Omental fat pad (tissue), 4 donors: ENCODE measurements around the gene C15orf61. TPM values are rescaled to one million over a fixed set of nuclear protein-coding genes. Genes with fewer than 3 reads are reported as not detected.

ENCODE experiments used
- ATAC-seq: fragments of 150-250 bp; one replicate; pipeline ENCODE4 v1.9.1; 2016; ENCODE audit warnings: mild to moderate bottlenecking, moderate library complexity; ENCODE audit not compliant: low FRiP score
- DNase-seq: peaks from one replicate; pipeline ENCODE4 v3.0.0-alpha.2; 2019; ENCODE audit warnings: low spot score
- total RNA-seq, 4 donors: library from RNA; depleted of rRNA; stranded (reverse); fragments of >200 nt; gene quantifications; one replicate each; pipeline ENCODE4 v1.1.0, GENCODE V29; 2016
- TF ChIP-seq, protein P1 (sequence below), 3 donors: fragments of 450-650 bp; IDR thresholded peaks; one replicate each; pipeline ENCODE4 v1.5.1; 2016 to 2017; ENCODE audit warnings: antibody characterized with exemption in 3 of 3, mild to moderate bottlenecking in 3 of 3, moderate library complexity in 2 of 3

C15orf61 gene
- total RNA-seq, 4 donors from 2014 or later, result 3.8 to 12.1 (median 6.3) TPM

DNA sequence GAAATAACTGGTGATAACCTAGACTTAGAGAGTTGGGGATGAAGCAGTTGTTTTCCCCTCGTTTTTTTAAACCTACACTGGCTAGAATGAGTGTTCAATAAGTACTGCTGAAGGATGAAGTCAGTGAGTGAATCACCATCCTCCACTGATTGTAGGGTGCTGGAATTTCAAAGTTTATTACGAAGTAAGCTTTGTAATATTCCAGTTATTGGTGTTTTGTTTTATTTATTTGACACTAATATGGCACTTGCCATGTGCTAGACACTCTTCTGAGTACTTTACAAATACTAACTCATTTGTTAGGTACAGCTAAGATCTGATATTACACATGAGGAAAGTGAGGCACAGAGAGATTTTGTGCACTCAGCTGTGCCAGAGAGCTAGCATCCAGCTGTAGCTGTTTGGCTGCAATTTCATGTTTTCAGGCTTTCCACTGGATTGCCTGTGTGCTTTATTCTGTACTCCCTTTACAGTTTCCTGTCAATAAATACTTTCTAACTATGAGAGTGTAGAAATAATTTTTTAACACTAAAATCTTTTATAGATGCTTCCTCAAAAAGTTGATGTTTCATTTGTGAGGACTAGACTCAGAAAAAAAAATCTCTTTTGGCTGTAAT, 27.4 kb downstream of the C15orf61 start:
- ATAC-seq (no peak), DNase-seq (no peak)
- TF ChIP-seq, protein P1, sequence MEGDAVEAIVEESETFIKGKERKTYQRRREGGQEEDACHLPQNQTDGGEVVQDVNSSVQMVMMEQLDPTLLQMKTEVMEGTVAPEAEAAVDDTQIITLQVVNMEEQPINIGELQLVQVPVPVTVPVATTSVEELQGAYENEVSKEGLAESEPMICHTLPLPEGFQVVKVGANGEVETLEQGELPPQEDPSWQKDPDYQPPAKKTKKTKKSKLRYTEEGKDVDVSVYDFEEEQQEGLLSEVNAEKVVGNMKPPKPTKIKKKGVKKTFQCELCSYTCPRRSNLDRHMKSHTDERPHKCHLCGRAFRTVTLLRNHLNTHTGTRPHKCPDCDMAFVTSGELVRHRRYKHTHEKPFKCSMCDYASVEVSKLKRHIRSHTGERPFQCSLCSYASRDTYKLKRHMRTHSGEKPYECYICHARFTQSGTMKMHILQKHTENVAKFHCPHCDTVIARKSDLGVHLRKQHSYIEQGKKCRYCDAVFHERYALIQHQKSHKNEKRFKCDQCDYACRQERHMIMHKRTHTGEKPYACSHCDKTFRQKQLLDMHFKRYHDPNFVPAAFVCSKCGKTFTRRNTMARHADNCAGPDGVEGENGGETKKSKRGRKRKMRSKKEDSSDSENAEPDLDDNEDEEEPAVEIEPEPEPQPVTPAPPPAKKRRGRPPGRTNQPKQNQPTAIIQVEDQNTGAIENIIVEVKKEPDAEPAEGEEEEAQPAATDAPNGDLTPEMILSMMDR (IDR thresholded peaks at IDR 0.05), result no peak

DNA sequence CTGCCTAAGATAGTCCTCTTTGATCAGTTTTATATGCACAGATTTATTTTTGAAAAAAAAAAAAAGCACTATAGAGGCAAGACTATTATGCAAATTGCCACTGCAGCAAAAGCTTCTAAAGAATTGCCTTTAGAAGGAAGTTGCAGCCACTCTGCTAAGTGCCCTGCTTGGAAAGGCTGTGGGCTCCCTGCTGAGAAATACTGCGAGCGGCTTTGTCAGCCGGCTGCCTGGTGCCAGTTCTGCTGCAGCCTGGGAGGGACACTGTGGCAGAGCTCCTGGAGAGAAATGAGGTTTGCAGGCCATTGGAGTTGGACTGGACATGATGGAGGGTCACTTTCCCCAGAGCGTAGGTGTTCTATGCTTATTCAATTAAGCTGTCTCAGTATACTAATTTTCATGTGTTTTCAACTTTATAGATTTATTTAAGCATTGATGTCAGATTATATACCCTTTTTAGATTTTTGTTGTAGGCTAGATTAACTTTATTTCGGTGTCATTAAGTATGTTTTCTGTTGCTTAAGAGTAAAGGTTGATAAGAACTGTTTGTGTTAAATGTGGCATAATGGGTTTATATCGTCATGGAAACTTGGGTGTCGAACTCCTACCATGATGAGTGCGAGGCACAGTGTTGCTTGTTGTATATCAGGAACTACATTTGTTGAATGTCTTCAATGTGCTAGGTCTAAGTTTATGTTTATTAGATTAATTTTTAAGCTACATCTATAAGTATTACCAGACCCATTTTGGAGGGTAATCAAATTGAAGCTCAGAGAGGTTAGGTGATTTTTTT, 28.1 kb downstream of the C15orf61 start:
- TF ChIP-seq, protein P1 (IDR thresholded peaks at IDR 0.05), result no peak
- no peak for ATAC-seq
- DNase-seq, result no peak

DNA sequence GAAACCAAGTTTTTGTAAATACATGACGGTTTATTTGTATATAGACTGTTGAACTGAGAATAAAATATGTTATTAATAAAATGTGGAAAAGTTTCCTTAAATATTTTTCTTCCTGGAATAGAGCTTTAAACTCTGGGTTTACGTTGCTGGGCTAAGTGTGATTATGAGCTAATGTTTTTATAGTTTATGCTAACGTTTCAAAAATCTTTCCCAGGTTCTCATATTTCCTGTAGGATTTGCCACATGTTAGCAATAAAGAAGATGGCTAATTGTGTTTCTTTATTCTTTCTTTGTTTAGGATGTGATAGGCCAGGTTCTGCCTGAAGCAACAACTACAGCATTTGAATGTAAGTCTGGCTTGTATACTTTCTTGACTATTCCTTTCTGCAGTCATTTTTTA, 28.8 kb downstream of the C15orf61 start:
- ATAC-seq, result no peak
- TF ChIP-seq, protein P1 (IDR thresholded peaks at IDR 0.05), result no peak
- no peak for DNase-seq

DNA sequence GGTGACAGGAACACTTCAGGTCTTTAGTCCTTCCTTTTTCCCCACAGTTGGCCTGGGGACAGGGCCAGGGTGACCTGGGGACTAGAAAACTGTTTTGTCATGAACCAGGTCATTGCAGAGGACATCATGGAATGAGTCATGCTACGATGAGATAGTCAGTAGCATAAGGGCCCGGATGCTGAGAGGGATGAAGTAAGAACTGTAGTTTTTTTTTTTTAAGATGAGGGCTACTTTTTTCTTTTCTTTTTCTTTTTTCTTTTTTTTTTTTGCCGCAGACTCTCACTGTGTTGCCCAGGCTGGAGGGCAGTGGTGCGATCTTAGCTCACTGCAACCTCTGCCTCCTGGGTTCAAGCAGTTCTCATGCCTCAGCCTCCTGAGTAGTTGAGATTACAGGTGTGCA, 29.6 kb downstream of the C15orf61 start:
- no peak for ATAC-seq
- TF ChIP-seq, protein P1 (IDR thresholded peaks at IDR 0.05), result no peak
- no peak for DNase-seq

DNA sequence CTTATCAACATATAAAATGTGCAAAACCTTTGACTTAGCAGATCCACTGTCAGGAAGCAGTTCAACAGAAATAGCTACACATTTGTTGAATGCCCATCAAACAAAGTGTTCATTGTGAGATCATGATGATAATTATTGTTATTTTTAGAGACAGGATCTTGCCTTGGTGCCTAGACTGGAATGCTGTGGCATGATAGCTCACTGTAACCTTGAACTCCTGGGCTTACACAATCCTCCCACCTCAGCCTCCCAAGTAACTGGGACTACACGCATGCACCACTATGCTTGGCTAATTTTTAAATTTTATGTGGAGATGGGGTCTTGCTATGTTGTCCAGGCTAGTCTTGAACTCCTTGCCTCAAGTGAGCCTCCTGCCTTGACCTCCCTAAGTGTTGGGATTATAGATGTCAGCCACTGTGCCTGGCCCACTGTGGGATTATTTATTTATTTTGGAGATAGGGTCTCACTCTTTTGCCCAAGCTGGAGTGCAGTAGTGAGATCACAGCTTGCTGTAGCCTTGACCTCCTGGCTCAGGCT, 30.3 kb downstream of the C15orf61 start:
- DNase-seq (no peak), ATAC-seq (no peak)
- TF ChIP-seq, protein P1 (IDR thresholded peaks at IDR 0.05), result no peak

DNA sequence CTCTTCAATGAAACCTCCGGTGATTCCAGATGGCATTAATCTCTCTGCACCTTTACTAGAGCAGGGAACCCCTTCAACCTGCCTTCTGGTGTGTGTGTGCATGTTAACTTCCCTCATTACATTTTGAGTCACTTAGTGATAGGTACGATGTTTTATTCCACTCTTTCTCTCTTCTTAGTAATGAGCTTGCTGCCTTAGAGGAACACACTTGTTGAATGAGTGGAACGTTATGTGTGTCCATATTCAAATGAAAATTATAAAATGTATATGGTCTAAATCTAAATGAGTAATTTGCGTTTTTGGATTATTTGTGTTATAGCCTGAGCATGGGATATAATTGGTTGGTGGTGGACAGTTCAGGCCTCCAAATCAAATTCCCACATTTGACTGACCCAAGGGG, 33.6 kb downstream of the C15orf61 start:
- TF ChIP-seq, protein P1 (IDR thresholded peaks at IDR 0.05), result no peak
- DNase-seq (no peak), ATAC-seq (no peak)
